GM10847 (cell line): ENCODE data around the gene ITPR2.

Experiments
- POLR2A ChIP-seq: IDR thresholded peaks from 2 replicates; pipeline ENCODE4 v1.6.1; 2011; ENCODE audit not compliant: insufficient read length; ENCODE audit errors: extremely low read depth

ITPR2 gene

DNA sequence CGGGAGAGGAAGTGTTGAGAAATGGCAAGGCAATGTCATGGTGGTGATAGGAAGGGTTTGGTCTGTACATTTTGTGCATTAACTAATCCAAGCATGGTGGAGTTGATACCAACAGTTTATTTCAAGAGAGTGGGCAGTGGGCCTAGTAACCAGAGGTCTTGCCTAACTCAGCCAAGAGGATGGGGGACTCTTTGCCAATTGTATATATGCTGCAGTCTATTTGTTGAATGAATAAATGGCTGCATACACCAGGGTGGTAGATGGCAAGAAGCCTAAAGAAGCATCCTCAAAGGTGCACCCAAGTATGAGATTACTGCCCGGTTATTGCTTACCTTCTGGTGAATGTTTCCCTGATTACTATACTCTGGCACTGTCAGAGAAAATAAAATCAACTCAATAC is 295.9 kb downstream of the ITPR2 start:
- no peak for TF ChIP-seq POLR2A

DNA sequence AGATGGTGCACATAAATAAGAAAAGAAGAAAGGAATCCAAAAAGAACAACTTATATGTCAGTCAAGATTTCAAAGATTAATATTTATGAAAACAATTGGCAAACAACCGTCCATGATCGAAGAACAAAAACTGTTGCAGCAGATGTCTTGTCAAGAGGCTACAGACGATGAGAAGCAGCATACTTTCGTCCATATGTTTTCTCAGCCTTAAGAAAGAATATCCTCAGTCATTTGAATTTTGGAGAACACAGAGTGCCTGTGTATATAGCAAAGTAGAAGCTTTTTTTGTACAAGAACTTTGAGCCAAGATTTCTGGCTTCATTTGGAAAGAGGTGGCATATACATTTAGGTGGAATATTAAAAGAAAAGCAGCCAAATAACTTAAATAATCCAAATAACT is 297.2 kb downstream of the ITPR2 start:
- no peak for TF ChIP-seq POLR2A

- no peak for TF ChIP-seq POLR2A
These were observed 298.9 kb downstream of the ITPR2 start for GRCh38 chr12:26534071-26534470.

GRCh38 chr12:26533211-26533610 is 299.8 kb downstream of the ITPR2 start:
- TF ChIP-seq POLR2A: no peak

- no peak for TF ChIP-seq POLR2A
These were observed 302.5 kb downstream of the ITPR2 start for GRCh38 chr12:26530461-26530860.

- TF ChIP-seq POLR2A: no peak
These were observed 304.1 kb downstream of the ITPR2 start for GRCh38 chr12:26528943-26529342.

GRCh38 chr12:26527682-26528081 is 305.3 kb downstream of the ITPR2 start:
- TF ChIP-seq POLR2A: no peak

DNA sequence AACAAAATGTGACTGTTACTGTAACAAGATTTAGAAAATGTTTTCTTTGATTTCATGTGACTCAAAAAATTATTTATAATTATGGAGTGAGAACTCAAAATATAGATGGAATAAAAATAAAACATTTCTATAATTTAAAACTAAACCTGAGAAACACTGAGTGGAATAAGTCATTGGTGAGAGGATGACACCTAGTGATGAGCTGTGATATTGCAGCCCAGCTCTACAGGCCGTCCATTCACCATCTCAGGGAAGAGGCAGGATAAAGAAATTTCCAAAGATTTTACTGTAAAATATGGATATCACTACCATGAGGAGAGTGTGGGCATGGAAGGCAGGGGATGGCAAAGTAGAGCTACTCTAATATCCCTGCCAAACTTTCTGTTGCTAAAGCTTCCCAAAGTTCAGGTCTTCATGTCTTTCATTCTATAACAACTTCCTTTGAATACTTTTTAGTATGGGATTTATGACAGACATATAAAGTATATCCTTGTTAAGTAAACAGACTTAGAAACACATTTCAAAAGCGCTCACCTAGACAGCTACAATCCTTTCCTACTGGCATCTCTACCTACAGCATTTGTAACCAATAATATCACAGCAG is 308.0 kb downstream of the ITPR2 start:
- TF ChIP-seq POLR2A: no peak

- no peak for TF ChIP-seq POLR2A
These were observed 309.3 kb downstream of the ITPR2 start for GRCh38 chr12:26523708-26524150.

DNA sequence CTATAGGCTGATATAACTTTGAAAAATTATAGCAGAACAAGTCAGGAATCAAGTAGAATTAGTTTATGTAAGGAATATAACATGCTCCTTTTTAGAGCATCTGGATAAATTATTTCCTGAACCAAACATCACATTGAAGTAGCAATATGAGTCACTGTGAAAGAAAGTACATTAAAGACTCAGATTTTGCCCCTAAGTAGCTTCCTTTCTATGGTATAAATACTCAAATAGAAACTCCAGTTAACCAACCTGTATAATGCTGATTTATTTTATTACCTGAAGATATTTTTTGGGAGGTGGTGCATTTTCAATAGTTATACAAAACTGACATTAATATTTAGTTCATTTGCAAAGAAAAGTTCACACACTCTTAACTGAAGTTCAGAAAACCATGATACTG is 312.1 kb downstream of the ITPR2 start:
- no peak for TF ChIP-seq POLR2A

DNA sequence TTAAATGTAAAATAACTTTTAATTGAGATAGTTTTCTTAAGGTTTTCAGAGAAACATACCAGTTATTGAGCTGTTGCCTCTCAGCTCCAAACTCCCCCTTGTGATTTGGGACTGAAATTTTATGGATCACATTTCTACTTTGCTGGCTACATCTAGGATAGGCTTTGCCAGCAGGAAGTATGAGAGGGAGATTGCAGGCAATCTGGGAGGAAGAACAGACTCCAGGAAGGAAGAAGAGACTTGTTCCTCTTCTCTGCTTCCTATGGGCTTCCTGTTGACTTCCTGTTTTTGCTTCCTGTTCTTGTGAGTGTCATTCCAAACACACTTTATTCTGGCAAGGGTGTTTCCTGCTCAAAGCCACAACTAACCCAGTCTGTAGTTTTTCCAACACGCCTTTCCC is 312.9 kb downstream of the ITPR2 start:
- no peak for TF ChIP-seq POLR2A

GRCh38 chr12:26519462-26519861 is 313.5 kb downstream of the ITPR2 start:
- TF ChIP-seq POLR2A: no peak

DNA sequence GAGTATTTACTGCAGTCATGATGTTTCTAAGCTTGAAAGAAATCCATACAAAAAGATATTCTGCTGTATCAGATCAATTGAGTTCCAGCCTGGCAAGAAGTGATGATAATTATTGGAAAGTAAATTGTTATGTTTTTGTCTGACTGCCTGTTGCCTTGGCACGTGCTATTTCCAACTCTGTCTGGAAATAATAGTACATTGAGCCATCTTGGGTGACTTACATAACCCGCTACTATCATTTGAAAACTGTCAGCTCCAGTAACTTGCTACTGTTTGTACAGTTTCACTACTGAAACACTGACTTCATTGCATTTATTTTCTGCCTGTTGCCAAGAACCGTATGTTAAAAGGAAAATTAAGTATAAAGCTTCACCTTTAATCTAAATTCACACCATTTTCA is 318.6 kb downstream of the ITPR2 start:
- no peak for TF ChIP-seq POLR2A

- no peak for TF ChIP-seq POLR2A
These were observed 319.5 kb downstream of the ITPR2 start for GRCh38 chr12:26513363-26514043.

GRCh38 chr12:26512213-26512612 is 320.8 kb downstream of the ITPR2 start:
- TF ChIP-seq POLR2A: no peak

GRCh38 chr12:26510354-26510674 is 322.7 kb downstream of the ITPR2 start:
- no peak for TF ChIP-seq POLR2A

GRCh38 chr12:26507613-26508012 is 325.4 kb downstream of the ITPR2 start:
- no peak for TF ChIP-seq POLR2A

DNA sequence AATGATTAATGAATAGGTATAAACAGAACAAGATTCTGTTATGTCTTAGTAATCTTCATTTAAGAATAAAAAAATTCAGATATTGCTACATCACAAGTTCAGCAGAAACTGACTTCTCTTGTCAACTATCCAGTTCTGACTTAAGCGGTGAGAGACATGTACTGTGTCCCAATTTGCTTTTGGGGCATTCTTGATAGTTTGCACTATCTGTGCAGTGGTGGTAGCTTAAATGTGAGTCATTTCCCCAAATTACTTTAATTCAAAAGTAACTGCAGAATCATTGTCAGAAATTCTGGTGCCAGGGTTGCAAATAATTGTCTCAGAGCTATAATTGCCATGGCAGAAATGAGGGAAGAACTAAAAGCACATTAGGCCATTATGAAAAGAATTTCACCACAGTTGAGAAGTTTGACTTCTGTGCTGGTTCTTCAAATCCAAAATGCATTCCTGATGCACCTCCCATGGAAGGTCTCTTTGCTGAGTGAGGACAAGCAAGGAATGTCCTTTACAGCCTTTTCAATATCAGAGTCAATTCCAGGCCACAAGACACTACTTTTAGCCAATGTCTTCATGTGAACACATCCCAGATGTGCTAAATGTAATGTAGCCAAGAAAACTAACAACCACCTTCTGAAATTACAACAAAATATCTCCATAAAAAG is 332.9 kb downstream of the ITPR2 start:
- no peak for TF ChIP-seq POLR2A
